ENCODE results near the gene IFIT1B. TPM values are rescaled to one million over a fixed set of nuclear protein-coding genes. Genes with fewer than 3 reads are reported as not detected.
A peak's percentile ranks its signal among the peaks of the same experiment; 100 is the strongest.
"Not testable (repeated sequence)": the region's sequence is repeated elsewhere in the genome, so short reads cannot be mapped to it uniquely, and the experiment has no call there.

The IFIT1B gene
- total and polyA plus RNA-seq, 12 donors: 0.21 TPM; not detected in 11

DNA sequence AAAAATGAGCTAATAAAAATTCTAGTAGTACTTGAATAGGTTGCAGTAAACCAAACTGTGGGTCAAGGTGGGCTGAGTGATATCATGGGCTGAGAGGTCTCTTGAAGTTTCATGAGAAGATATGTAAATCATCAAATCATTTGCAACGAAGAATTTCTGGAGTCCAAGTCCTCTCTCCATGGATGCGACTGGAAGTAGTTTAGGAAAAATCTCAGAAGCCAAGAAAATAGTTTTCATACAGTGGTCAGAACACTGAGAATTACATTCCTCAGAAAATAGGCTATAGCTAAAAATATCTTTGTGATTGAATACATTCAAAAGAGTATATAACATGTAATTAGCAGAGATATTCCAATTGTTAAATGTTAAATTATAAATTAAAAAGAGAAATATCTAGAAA, 10.9 kb downstream of the IFIT1B start:
- H3K36me3 ChIP-seq: no peaks in the 10 kb centered on the region
- H3K4me1 ChIP-seq: peaks cover 0 to 48% (median 26%) of the 10 kb centered on the region in 9 donors
- 65 to 72% methylated on average over 2 of the region's 2 CpGs for WGBS, 2 donors
- intact Hi-C loops (cut with DNase I): loop anchor here in 2 of 10 donors (2.0 to 5.0 kb wide), 2 partner anchors 14 to 132 kb away; no protein-coding TSS in a partner anchor
- no peak overlapping the region for H3K4me3 ChIP-seq
- H3K9me3 ChIP-seq: no peaks in the 10 kb centered on the region
- no peaks in the 10 kb centered on the region for H3K27me3 ChIP-seq
- ATAC-seq: no peak
- TF ChIP-seq, protein P1, sequence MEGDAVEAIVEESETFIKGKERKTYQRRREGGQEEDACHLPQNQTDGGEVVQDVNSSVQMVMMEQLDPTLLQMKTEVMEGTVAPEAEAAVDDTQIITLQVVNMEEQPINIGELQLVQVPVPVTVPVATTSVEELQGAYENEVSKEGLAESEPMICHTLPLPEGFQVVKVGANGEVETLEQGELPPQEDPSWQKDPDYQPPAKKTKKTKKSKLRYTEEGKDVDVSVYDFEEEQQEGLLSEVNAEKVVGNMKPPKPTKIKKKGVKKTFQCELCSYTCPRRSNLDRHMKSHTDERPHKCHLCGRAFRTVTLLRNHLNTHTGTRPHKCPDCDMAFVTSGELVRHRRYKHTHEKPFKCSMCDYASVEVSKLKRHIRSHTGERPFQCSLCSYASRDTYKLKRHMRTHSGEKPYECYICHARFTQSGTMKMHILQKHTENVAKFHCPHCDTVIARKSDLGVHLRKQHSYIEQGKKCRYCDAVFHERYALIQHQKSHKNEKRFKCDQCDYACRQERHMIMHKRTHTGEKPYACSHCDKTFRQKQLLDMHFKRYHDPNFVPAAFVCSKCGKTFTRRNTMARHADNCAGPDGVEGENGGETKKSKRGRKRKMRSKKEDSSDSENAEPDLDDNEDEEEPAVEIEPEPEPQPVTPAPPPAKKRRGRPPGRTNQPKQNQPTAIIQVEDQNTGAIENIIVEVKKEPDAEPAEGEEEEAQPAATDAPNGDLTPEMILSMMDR (IDR thresholded peaks at IDR 0.05): no peak
- DNase-seq: no peak
- no peak overlapping the region for H3K27ac ChIP-seq

DNA sequence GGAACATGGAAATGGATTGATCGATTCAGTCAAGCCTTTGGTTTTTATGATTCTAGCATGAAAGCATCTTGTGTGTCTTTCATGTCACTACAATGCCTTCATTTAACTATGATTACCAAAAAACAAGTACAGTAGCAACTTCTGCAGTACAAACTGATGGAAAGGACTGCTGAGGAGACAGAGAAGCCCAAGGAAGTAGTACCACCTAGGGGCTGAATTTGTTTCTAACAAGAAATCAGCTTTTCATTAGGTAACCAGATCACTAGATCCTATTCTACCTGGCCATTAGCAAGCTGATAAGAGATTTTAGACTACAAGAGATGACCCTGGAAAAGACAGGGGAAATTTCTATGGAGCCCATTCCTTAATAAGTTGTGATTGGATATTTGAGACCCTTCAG, 11.4 kb downstream of the IFIT1B start:
- peaks cover 0 to 51% (median 31%) of the 10 kb centered on the region in 9 donors for H3K4me1 ChIP-seq
- H3K36me3 ChIP-seq: no peaks in the 10 kb centered on the region
- DNase-seq: no peak
- TF ChIP-seq, protein P1 (IDR thresholded peaks at IDR 0.05): peak in 7 of 9 donors; percentile 33 to 66 (median 55)
- intact Hi-C loops (cut with DNase I): loop anchor here in 2 of 10 donors (2.0 to 5.0 kb wide), 2 partner anchors 14 to 132 kb away; no protein-coding TSS in a partner anchor
- no peak overlapping the region for H3K4me3 ChIP-seq
- peak overlapping the region in 1 of 10 donors; percentile 32 for H3K27ac ChIP-seq
- 70% methylated on average over 1 of the region's 1 CpG for WGBS, 2 donors
- no peak for ATAC-seq
- no peaks in the 10 kb centered on the region for H3K9me3 ChIP-seq
- no peaks in the 10 kb centered on the region for H3K27me3 ChIP-seq

DNA sequence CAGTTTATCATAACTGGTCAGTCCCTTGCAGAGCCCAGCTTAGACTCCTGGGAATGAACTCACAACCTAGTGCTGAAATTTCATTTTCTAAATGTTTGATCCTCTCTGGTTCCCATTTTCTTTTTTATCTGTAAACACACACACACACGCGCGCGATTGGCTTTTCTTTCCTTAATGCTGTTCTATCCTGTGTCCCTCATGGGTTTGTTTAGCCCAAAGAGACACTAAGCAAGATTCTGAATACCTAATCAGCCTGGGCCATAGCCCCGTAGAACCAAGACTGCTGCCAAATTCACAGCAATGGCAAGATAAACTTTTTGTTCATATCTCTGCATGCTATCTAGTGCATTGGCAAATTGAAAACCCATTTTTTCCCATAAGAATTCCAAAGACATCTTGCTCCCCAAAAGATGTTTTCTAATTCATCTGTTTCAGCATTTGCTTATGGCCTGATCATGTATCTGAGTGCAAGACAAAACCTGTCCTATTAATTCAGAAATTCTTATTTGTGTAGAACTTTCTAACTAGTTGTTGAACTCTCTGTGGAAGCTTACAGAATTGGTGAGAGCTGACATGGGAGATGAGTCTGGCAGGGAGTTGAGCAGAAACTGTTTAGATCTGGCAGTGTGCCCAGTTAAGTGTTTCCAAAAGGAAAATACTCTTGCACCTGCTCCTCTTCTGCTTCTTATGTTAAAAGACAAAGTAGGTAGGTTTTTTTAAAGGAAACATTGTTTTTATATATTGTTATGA, 12.8 kb downstream of the IFIT1B start:
- H3K9me3 ChIP-seq: peaks cover 0 to 1% (median 0%) of the 10 kb centered on the region in 11 donors
- peak in 1 of 2 donors; percentile 35 for DNase-seq
- ATAC-seq: no peak
- H3K4me3 ChIP-seq: no peak overlapping the region
- TF ChIP-seq, protein P1 (IDR thresholded peaks at IDR 0.05): no peak
- H3K27ac ChIP-seq: peak overlapping the region in 7 of 10 donors; percentile 83 to 97 (median 88)
- WGBS, 2 donors: 76 to 77% methylated on average over 5 of the region's 5 CpGs
- H3K36me3 ChIP-seq: peaks cover 0 to 5% (median 0%) of the 10 kb centered on the region in 9 donors
- intact Hi-C loops (cut with DNase I): loop anchor here in 1 of 10 donors (5.0 kb wide), 1 partner anchor 133 kb away; no protein-coding TSS in a partner anchor
- peaks cover 0 to 48% (median 44%) of the 10 kb centered on the region in 9 donors for H3K4me1 ChIP-seq
- H3K27me3 ChIP-seq: no peaks in the 10 kb centered on the region

DNA sequence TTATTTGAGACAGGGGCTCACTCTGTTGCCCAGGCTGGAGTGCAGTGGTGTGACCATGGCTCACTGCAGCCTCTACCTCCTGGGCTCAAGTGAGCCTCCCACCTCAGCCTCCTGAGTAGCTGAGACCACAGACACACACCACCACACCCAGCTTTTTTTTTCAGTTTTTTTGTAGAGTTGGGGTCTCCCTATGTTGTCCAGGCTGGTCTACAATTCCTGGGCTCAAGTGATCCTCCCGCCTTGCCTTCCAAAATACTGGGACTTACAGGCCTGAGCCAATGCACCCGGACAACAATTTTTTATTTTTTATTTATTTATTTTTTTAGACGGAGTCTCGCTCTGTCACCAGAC, 13.3 kb downstream of the IFIT1B start:
- peaks cover 0 to 11% (median 0%) of the 10 kb centered on the region in 9 donors for H3K36me3 ChIP-seq
- not testable (repeated sequence) for H3K4me3 ChIP-seq, ATAC-seq, H3K27me3 ChIP-seq, H3K9me3 ChIP-seq, DNase-seq
- 95% methylated on average over 4 of the region's 4 CpGs for WGBS, 2 donors
- H3K4me1 ChIP-seq: peaks cover 0 to 52% (median 42%) of the 10 kb centered on the region in 9 donors
- H3K27ac ChIP-seq: peak overlapping the region in 8 of 10 donors; percentile 83 to 97 (median 88)
- intact Hi-C loops (cut with DNase I): loop anchor here in 1 of 10 donors (5.0 kb wide), 1 partner anchor 134 kb away; no protein-coding TSS in a partner anchor
